ENCODE data around the gene DYNLT1.

- TF ChIP-seq CTCF (IDR thresholded peaks at IDR 0.05), result no peak
- TF ChIP-seq EP300 (IDR thresholded peaks at IDR 0.05), result no peak
Measured at GRCh38 chr6:158649289-158650143, 5.0 kb upstream of the DYNLT1 start, which contains the start of gene SYTL3.

Data from gastroesophageal sphincter (tissue), 3 donors.